ENCODE results near the gene NDUFA8. TPM values are rescaled to one million over a fixed set of nuclear protein-coding genes. Genes with fewer than 3 reads are reported as not detected.

The NDUFA8 gene
- polyA plus RNA-seq, 2 donors = 66.1 to 82.7 TPM

DNA sequence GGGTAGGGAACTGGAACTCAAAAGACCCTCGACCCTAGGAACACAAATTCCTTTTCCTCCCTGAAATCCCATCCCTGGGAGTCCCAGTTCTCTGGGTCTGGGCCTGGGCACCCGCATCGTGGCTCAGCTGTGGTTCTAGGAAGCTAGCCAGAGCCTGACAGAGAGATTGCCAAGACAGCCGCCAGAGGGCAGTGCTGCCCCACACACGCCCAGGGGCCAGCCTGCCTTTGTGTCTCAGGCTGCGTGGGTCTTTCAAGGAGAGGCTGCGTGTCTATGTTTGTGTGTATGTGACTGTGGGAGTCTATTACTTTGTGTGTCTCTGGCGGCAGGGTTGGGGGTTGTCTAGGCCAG is 34.4 kb downstream of the NDUFA8 start:
- 0 to 1% methylated on average over 8 of the region's 8 CpGs for WGBS, 2 donors
- Histone ChIP-seq H3K27ac (ENCODE audit: low read depth in 2 of 2, low read length in 1 of 2) (no peak overlapping the region), H3K4me1 (ENCODE audit: control insufficient read depth in 2 of 2, insufficient read depth in 2 of 2, low read length in 1 of 2) (peaks cover 0 to 12% of the 10 kb centered on the region in 2 donors), H3K4me3 (ENCODE audit: low read depth in 1 of 2, low read length in 2 of 2) (no peak overlapping the region), H3K27me3 (ENCODE audit: control insufficient read depth in 1 of 2, insufficient read depth in 2 of 2, low read length in 2 of 2) (no peaks in the 10 kb centered on the region), H3K36me3 (ENCODE audit: control insufficient read depth in 2 of 2, insufficient read depth in 2 of 2, low read length in 1 of 2) (no peaks in the 10 kb centered on the region), H3K9me3 (ENCODE audit: control insufficient read depth in 2 of 2, insufficient read depth in 1 of 2, low read depth in 1 of 2, low read length in 1 of 2) (no peaks in the 10 kb centered on the region)

DNA sequence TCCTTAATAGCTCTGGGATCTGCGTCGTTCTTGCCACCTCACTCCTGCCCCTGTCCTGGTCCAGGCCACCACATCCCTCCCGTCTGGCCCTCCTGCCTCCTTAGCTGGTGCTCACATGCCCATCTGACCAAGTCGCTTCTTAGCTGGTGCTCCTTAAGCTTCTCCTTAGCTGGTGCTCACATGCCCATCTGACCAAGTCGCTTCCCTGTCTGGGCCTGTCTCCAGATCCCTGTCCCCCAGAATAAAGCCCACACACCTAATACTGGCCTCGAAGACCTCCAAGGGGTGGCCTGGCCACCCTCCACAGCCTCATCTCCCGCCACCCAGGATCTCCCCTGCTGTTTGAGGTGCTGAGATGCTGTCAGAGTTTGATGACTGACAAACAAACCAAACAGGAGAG is 35.1 kb downstream of the NDUFA8 start:
- 73 to 74% methylated on average over 7 of the region's 7 CpGs for WGBS, 2 donors
- no peak overlapping the region for H3K27ac ChIP-seq (ENCODE audit: low read depth in 2 of 2, low read length in 1 of 2)
- no peaks in the 10 kb centered on the region for H3K27me3 ChIP-seq (ENCODE audit: control insufficient read depth in 1 of 2, insufficient read depth in 2 of 2, low read length in 2 of 2)

DNA sequence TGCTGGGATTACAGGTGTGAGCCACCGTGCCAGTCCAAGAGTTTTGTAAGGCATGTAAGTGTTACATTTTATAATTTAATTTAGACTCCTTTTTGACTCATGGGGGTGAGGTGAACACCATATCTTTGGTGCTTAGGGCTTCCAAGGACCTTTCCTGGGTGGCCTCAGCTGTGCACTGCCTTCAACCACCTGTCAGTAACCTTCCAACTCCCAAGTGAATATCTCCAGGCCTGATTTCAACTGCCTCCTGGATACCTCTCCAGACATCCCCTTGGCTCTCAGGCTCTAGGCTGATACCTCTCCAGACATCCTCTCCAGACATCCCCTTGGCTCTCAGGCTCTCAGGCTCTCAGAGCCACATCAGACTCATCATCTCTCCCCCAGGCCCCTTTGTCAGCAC is 35.5 kb downstream of the NDUFA8 start:
- Histone ChIP-seq H3K4me3 (ENCODE audit: low read depth in 1 of 2, low read length in 2 of 2) (no peak overlapping the region), H3K4me1 (ENCODE audit: control insufficient read depth in 2 of 2, insufficient read depth in 2 of 2, low read length in 1 of 2) (peaks cover 0 to 12% of the 10 kb centered on the region in 2 donors), H3K9me3 (ENCODE audit: control insufficient read depth in 2 of 2, insufficient read depth in 1 of 2, low read depth in 1 of 2, low read length in 1 of 2) (no peaks in the 10 kb centered on the region), H3K36me3 (ENCODE audit: control insufficient read depth in 2 of 2, insufficient read depth in 2 of 2, low read length in 1 of 2) (no peaks in the 10 kb centered on the region), H3K27me3 (ENCODE audit: control insufficient read depth in 1 of 2, insufficient read depth in 2 of 2, low read length in 2 of 2) (no peaks in the 10 kb centered on the region), H3K27ac (ENCODE audit: low read depth in 2 of 2, low read length in 1 of 2) (no peak overlapping the region)
- whole genome bisulfite sequencing, 2 donors = 80 to 89% methylated on average over 1 of the region's 1 CpG

More for the DNA sequence above, 35.1 kb downstream of the NDUFA8 start:
- Histone ChIP-seq H3K4me1 (ENCODE audit: control insufficient read depth in 2 of 2, insufficient read depth in 2 of 2, low read length in 1 of 2) (peaks cover 0 to 12% of the 10 kb centered on the region in 2 donors), H3K4me3 (ENCODE audit: low read depth in 1 of 2, low read length in 2 of 2) (no peak overlapping the region), H3K9me3 (ENCODE audit: control insufficient read depth in 2 of 2, insufficient read depth in 1 of 2, low read depth in 1 of 2, low read length in 1 of 2) (no peaks in the 10 kb centered on the region), H3K36me3 (ENCODE audit: control insufficient read depth in 2 of 2, insufficient read depth in 2 of 2, low read length in 1 of 2) (no peaks in the 10 kb centered on the region)

DNA sequence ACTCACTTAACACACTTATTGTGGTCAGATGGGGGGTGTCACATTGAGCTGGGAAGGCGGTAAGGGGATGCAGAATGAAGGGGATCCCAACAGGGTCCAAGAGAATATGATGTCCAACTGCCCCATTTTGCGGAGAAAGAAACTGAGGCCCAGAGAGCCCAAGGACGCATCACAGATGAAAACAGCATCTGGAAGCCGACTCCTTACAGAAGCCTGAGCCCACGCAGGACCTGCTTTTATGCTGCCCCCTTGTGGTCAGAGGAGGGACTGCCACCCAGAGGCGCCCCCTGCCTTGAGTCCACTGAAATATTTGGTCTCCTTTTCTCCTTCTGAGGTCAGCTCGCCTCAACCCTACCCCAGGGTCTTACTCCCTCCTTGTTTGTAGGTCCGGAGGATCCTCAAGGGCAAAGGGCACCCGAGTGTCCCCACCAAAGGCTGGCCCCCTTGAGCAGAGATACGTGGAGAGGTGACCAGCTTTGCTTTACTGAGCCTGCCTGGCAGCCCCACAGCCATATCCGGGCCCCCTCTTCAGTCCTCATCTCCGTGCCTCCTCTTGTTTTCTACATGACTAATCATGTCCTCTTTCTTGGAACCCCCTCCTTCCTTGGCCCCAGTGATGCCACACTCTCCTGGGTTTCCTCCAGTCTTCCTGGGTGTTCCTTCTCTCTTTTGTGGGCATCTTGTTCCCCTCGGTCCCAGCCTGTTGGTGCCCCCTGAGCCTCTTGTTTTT is 36.5 kb downstream of the NDUFA8 start:
- WGBS, 2 donors = 23 to 27% methylated on average over 13 of the region's 13 CpGs
- no peaks in the 10 kb centered on the region for H3K27me3 ChIP-seq (ENCODE audit: control insufficient read depth in 1 of 2, insufficient read depth in 2 of 2, low read length in 2 of 2)
- H3K36me3 ChIP-seq (ENCODE audit: control insufficient read depth in 2 of 2, insufficient read depth in 2 of 2, low read length in 1 of 2) = no peaks in the 10 kb centered on the region
- no peak overlapping the region for H3K27ac ChIP-seq (ENCODE audit: low read depth in 2 of 2, low read length in 1 of 2)
- H3K9me3 ChIP-seq (ENCODE audit: control insufficient read depth in 2 of 2, insufficient read depth in 1 of 2, low read depth in 1 of 2, low read length in 1 of 2) = no peaks in the 10 kb centered on the region
- H3K4me1 ChIP-seq (ENCODE audit: control insufficient read depth in 2 of 2, insufficient read depth in 2 of 2, low read length in 1 of 2) = peaks cover 0 to 12% of the 10 kb centered on the region in 2 donors
- H3K4me3 ChIP-seq (ENCODE audit: low read depth in 1 of 2, low read length in 2 of 2) = no peak overlapping the region

DNA sequence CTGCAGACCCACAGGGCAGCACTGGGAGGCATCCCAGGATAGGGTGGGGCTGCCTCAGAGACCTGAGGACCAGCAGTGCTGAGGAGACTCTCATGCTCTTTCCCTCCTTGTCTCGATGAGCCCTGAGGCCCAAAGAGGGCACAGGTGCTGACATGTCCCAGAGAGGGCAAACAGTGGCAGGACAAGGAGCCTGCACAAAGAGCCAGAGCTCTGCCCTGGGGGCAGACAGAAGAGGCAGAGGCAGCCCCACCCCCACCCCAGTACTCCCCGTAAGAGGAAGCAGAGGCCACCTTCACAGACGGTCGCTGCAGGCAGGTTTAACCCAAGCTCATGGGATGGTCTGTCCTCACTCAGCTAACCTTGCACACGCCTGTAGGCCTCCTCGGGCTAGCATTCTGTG is 37.1 kb downstream of the NDUFA8 start:
- Histone ChIP-seq H3K9me3 (ENCODE audit: control insufficient read depth in 2 of 2, insufficient read depth in 1 of 2, low read depth in 1 of 2, low read length in 1 of 2) (no peaks in the 10 kb centered on the region), H3K27ac (ENCODE audit: low read depth in 2 of 2, low read length in 1 of 2) (no peak overlapping the region), H3K4me1 (ENCODE audit: control insufficient read depth in 2 of 2, insufficient read depth in 2 of 2, low read length in 1 of 2) (peaks cover 0 to 12% of the 10 kb centered on the region in 2 donors), H3K36me3 (ENCODE audit: control insufficient read depth in 2 of 2, insufficient read depth in 2 of 2, low read length in 1 of 2) (no peaks in the 10 kb centered on the region), H3K27me3 (ENCODE audit: control insufficient read depth in 1 of 2, insufficient read depth in 2 of 2, low read length in 2 of 2) (no peaks in the 10 kb centered on the region), H3K4me3 (ENCODE audit: low read depth in 1 of 2, low read length in 2 of 2) (no peak overlapping the region)
- WGBS, 2 donors = 33 to 55% methylated on average over 6 of the region's 6 CpGs

DNA sequence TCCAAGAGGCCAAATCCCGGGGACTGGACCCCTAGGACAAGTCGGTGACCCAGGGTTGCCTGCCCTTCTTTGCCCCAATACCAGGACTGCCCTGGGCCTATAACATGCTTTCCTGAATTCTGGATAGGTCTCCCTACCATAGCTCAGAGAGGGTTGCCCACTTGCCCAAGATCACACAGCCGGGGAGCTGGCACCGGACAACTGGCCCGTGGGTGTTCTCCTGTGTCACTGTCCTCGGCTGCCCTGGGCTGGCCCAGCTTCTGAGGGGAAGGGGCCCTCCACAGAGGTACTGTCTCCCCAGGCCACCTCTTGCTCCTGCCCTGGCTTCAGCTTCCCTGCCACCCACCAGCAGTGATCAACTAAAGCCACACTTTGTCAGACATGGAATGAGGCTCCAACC is 37.6 kb downstream of the NDUFA8 start:
- Histone ChIP-seq H3K27ac (ENCODE audit: low read depth in 2 of 2, low read length in 1 of 2) (no peak overlapping the region), H3K4me1 (ENCODE audit: control insufficient read depth in 2 of 2, insufficient read depth in 2 of 2, low read length in 1 of 2) (peaks cover 0 to 12% of the 10 kb centered on the region in 2 donors), H3K9me3 (ENCODE audit: control insufficient read depth in 2 of 2, insufficient read depth in 1 of 2, low read depth in 1 of 2, low read length in 1 of 2) (no peaks in the 10 kb centered on the region), H3K36me3 (ENCODE audit: control insufficient read depth in 2 of 2, insufficient read depth in 2 of 2, low read length in 1 of 2) (no peaks in the 10 kb centered on the region), H3K27me3 (ENCODE audit: control insufficient read depth in 1 of 2, insufficient read depth in 2 of 2, low read length in 2 of 2) (no peaks in the 10 kb centered on the region), H3K4me3 (ENCODE audit: low read depth in 1 of 2, low read length in 2 of 2) (no peak overlapping the region)
- 92 to 93% methylated on average over 6 of the region's 6 CpGs for WGBS, 2 donors

DNA sequence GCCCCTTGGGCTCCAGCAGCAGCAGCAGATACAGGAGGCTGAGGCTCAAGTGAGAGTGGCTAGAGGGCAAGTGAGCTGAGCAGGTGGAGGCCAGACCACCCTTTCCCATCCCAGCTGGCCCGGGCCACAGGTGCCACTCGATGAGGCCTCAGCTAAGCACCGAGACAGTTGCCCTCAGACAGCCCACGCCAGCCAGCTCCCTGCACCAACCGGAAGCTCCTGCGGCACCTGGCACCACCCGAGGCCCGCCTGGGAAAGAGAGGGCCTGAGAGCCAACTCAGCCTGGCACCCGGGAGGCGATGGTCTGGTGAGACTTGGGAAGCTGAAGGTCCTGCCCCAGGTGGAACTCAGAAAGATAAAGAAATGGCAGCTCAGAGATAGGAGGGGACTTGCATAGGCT is 38.2 kb downstream of the NDUFA8 start:
- H3K4me3 ChIP-seq (ENCODE audit: low read depth in 1 of 2, low read length in 2 of 2) = no peak overlapping the region
- H3K9me3 ChIP-seq (ENCODE audit: control insufficient read depth in 2 of 2, insufficient read depth in 1 of 2, low read depth in 1 of 2, low read length in 1 of 2) = no peaks in the 10 kb centered on the region
- H3K4me1 ChIP-seq (ENCODE audit: control insufficient read depth in 2 of 2, insufficient read depth in 2 of 2, low read length in 1 of 2) = peaks cover 0 to 9% of the 10 kb centered on the region in 2 donors
- 82 to 91% methylated on average over 10 of the region's 10 CpGs for WGBS, 2 donors
- H3K27me3 ChIP-seq (ENCODE audit: control insufficient read depth in 1 of 2, insufficient read depth in 2 of 2, low read length in 2 of 2) = no peaks in the 10 kb centered on the region
- no peak overlapping the region for H3K27ac ChIP-seq (ENCODE audit: low read depth in 2 of 2, low read length in 1 of 2)
- no peaks in the 10 kb centered on the region for H3K36me3 ChIP-seq (ENCODE audit: control insufficient read depth in 2 of 2, insufficient read depth in 2 of 2, low read length in 1 of 2)

DNA sequence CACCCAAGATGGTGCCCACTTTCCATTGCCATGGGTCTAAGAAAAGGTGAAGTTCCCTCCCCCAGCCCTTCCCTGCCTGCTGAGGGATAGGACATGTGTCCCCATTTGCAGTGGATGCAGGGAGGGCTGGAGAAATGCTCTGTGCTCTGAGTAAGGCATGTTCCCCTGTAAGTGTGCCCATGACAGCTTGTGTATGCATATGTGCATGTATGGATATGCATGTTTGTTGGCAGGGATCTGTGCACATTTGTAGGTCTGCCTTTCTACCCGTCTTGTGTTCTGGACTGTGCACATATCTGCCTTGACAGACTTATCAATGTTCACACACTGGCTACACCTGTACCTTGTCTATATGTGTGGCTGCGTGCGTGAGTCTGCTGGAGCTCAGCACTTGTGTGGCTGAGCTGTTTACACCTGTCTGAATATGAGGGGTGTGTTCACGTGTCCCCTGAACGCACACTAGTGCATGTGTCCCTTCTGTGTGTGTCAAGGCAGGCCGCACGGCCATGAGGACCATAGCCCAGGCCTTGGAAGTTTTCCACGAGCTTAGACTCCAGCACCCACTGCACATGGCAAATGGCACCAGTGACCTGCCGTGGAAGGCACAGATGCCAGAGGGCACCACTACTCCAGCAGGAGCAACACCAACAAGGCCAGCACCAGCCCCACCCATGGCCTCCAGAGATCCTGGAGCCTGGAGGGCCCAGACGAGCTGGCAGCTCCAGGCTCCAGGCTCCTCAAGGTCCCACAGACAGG is 39.1 kb downstream of the NDUFA8 start:
- Histone ChIP-seq H3K4me3 (ENCODE audit: low read depth in 1 of 2, low read length in 2 of 2) (no peak overlapping the region), H3K27ac (ENCODE audit: low read depth in 2 of 2, low read length in 1 of 2) (no peak overlapping the region), H3K9me3 (ENCODE audit: control insufficient read depth in 2 of 2, insufficient read depth in 1 of 2, low read depth in 1 of 2, low read length in 1 of 2) (no peaks in the 10 kb centered on the region), H3K4me1 (ENCODE audit: control insufficient read depth in 2 of 2, insufficient read depth in 2 of 2, low read length in 1 of 2) (peaks cover 0 to 3% of the 10 kb centered on the region in 2 donors), H3K36me3 (ENCODE audit: control insufficient read depth in 2 of 2, insufficient read depth in 2 of 2, low read length in 1 of 2) (no peaks in the 10 kb centered on the region), H3K27me3 (ENCODE audit: control insufficient read depth in 1 of 2, insufficient read depth in 2 of 2, low read length in 2 of 2) (no peaks in the 10 kb centered on the region)
- WGBS, 2 donors = 79 to 81% methylated on average over 10 of the region's 10 CpGs

DNA sequence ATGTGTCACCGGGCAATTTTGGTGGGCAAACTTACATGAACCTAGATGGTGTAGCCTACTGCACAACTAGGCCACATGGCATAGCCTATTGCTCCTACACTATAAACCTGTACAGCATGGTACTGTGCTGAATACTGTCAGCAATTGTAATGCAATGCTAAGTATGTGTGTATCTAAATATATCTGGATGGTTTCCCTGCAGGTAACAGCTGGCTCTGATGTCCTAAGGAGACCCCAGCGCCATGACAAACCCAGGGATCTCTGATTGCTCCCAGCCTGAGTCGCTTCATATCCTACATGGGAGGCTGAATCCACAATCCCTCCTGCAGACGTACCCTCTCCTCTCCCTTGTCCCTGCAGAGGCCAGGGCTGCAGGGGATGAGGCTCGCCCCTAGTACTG is 39.9 kb downstream of the NDUFA8 start:
- no peaks in the 10 kb centered on the region for H3K27me3 ChIP-seq (ENCODE audit: control insufficient read depth in 1 of 2, insufficient read depth in 2 of 2, low read length in 2 of 2)
- H3K4me1 ChIP-seq (ENCODE audit: control insufficient read depth in 2 of 2, insufficient read depth in 2 of 2, low read length in 1 of 2) = no peaks in the 10 kb centered on the region
- H3K9me3 ChIP-seq (ENCODE audit: control insufficient read depth in 2 of 2, insufficient read depth in 1 of 2, low read depth in 1 of 2, low read length in 1 of 2) = no peaks in the 10 kb centered on the region
- no peaks in the 10 kb centered on the region for H3K36me3 ChIP-seq (ENCODE audit: control insufficient read depth in 2 of 2, insufficient read depth in 2 of 2, low read length in 1 of 2)
- H3K27ac ChIP-seq (ENCODE audit: low read depth in 2 of 2, low read length in 1 of 2) = no peak overlapping the region
- 88 to 92% methylated on average over 5 of the region's 5 CpGs for WGBS, 2 donors
- no peak overlapping the region for H3K4me3 ChIP-seq (ENCODE audit: low read depth in 1 of 2, low read length in 2 of 2)

DNA sequence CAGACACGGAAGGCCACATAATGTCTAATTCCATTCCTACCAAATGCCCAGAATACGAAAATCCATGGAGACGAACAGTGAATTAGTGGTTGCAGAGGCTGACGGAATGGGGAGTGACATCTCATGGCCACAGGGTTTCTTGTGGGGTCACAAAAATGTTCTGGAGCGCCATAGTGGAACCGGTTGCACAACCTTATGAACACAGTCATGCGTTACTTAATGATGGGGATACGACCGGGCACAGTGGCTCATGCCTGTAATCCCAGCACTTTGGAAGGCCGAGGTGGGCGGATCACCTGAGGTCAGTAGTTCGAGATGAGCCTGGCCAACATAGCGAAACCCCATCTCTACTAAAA is 40.4 kb downstream of the NDUFA8 start:
- no peak overlapping the region for H3K27ac ChIP-seq (ENCODE audit: low read depth in 2 of 2, low read length in 1 of 2)
- H3K27me3 ChIP-seq (ENCODE audit: control insufficient read depth in 1 of 2, insufficient read depth in 2 of 2, low read length in 2 of 2) = no peaks in the 10 kb centered on the region
- no peaks in the 10 kb centered on the region for H3K9me3 ChIP-seq (ENCODE audit: control insufficient read depth in 2 of 2, insufficient read depth in 1 of 2, low read depth in 1 of 2, low read length in 1 of 2)
- H3K4me3 ChIP-seq (ENCODE audit: low read depth in 1 of 2, low read length in 2 of 2) = no peak overlapping the region
- no peaks in the 10 kb centered on the region for H3K36me3 ChIP-seq (ENCODE audit: control insufficient read depth in 2 of 2, insufficient read depth in 2 of 2, low read length in 1 of 2)
- H3K4me1 ChIP-seq (ENCODE audit: control insufficient read depth in 2 of 2, insufficient read depth in 2 of 2, low read length in 1 of 2) = no peaks in the 10 kb centered on the region
- WGBS, 2 donors = 82 to 83% methylated on average over 13 of the region's 13 CpGs

Data from esophagus (tissue), 2 donors.